Ishikawa (cell line): ENCODE results near the gene IL11RA.

Source experiments
- CEBPB ChIP-seq: IDR thresholded peaks from 2 replicates; pipeline ENCODE4 v1.6.1; 2012
- CREB1 ChIP-seq: IDR thresholded peaks from 2 replicates; pipeline ENCODE4 v1.6.1; 2012; ENCODE audit warnings: low read depth
- EGR1 ChIP-seq: IDR thresholded peaks from 2 replicates; pipeline ENCODE4 v1.6.1; 2012
- EP300 ChIP-seq: IDR thresholded peaks from 2 replicates; pipeline ENCODE4 v1.6.1; 2012; ENCODE audit warnings: borderline replicate concordance
- FOXM1 ChIP-seq: IDR thresholded peaks from 2 replicates; pipeline ENCODE4 v1.6.1; 2012; ENCODE audit warnings: low read depth, borderline replicate concordance
- NFIC ChIP-seq: IDR thresholded peaks from 2 replicates; pipeline ENCODE4 v1.6.1; 2012
- RAD21 ChIP-seq: IDR thresholded peaks from 2 replicates; pipeline ENCODE4 v1.6.1; 2012; ENCODE audit warnings: low read depth
- TAF1 ChIP-seq: IDR thresholded peaks from 2 replicates; pipeline ENCODE4 v1.6.1; 2012; ENCODE audit warnings: low read depth, mild to moderate bottlenecking
- TCF12 ChIP-seq: IDR thresholded peaks from 2 replicates; pipeline ENCODE4 v1.6.1; 2012; ENCODE audit warnings: low read depth
- TEAD4 ChIP-seq: IDR thresholded peaks from 2 replicates; pipeline ENCODE4 v1.6.1; 2012
- YY1 ChIP-seq: IDR thresholded peaks from 2 replicates; pipeline ENCODE4 v1.6.1; 2012; ENCODE audit warnings: low read depth
- ZBTB7A ChIP-seq: IDR thresholded peaks from 2 replicates; pipeline ENCODE4 v1.6.1; 2012; ENCODE audit warnings: low read depth
- TF ChIP-seq, protein P1 (sequence below): IDR thresholded peaks from 2 replicates; pipeline ENCODE4 v1.6.1; 2012
- TF ChIP-seq, protein P2 (sequence below): IDR thresholded peaks from 2 replicates; pipeline ENCODE4 v1.6.1; 2012
- TF ChIP-seq, protein P3 (sequence below): IDR thresholded peaks from 2 replicates; pipeline ENCODE4 v1.6.1; 2012; ENCODE audit warnings: low read depth, mild to moderate bottlenecking

Gene IL11RA

DNA sequence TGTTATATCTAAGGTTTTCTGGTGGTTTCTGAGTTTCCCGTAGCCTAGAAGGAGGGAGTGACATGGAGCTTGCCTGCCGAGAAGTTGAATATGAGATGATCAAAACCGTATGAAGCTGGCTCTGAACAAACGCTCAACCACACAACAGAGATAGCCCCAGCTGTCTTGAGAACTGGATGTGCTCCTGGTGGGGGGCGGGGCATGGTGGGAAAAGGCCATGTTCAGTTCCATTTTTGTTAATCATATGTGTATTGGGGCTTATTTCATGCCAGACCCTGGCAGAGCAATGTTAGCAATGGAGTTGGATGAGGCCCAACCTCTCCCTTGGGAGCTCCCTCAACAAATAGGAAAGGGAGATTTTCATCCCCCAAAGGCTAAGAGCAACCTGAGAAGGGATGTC lies 34.2 kb downstream of the IL11RA start:
- TF ChIP-seq TEAD4, result no peak
- TF ChIP-seq NFIC, result no peak
- TF ChIP-seq RAD21, result no peak
- no peak for TF ChIP-seq TAF1
- TF ChIP-seq, protein P1, sequence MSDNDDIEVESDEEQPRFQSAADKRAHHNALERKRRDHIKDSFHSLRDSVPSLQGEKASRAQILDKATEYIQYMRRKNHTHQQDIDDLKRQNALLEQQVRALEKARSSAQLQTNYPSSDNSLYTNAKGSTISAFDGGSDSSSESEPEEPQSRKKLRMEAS, result no peak

DNA sequence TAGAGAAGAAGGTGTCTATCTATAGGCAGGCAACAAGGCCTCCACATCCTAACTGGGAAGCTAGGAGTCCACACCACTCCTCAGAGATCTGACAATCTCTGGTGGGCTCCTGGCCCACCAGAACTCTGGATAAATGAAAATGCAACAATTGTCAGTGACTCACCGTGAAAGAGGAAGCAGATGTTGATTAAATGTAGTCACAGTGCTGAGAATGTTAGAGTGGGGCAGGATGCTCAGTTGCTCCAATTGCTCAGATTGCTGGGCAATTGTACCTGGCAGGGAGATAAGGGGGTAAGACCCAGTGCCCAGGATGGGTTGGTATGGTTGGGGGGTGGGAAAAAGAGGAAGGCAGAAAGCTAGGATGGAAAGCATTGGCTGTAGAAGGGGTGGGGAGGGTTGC lies 34.7 kb downstream of the IL11RA start:
- TF ChIP-seq, protein P1, result no peak
- no peak for TF ChIP-seq NFIC
- TF ChIP-seq TEAD4, result no peak
- no peak for TF ChIP-seq EGR1
- no peak for TF ChIP-seq FOXM1
- TF ChIP-seq CREB1, result no peak
- TF ChIP-seq TCF12, result no peak
- TF ChIP-seq, protein P2, sequence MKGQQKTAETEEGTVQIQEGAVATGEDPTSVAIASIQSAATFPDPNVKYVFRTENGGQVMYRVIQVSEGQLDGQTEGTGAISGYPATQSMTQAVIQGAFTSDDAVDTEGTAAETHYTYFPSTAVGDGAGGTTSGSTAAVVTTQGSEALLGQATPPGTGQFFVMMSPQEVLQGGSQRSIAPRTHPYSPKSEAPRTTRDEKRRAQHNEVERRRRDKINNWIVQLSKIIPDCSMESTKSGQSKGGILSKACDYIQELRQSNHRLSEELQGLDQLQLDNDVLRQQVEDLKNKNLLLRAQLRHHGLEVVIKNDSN, result no peak
- TF ChIP-seq YY1, result no peak
- TF ChIP-seq, protein P3, sequence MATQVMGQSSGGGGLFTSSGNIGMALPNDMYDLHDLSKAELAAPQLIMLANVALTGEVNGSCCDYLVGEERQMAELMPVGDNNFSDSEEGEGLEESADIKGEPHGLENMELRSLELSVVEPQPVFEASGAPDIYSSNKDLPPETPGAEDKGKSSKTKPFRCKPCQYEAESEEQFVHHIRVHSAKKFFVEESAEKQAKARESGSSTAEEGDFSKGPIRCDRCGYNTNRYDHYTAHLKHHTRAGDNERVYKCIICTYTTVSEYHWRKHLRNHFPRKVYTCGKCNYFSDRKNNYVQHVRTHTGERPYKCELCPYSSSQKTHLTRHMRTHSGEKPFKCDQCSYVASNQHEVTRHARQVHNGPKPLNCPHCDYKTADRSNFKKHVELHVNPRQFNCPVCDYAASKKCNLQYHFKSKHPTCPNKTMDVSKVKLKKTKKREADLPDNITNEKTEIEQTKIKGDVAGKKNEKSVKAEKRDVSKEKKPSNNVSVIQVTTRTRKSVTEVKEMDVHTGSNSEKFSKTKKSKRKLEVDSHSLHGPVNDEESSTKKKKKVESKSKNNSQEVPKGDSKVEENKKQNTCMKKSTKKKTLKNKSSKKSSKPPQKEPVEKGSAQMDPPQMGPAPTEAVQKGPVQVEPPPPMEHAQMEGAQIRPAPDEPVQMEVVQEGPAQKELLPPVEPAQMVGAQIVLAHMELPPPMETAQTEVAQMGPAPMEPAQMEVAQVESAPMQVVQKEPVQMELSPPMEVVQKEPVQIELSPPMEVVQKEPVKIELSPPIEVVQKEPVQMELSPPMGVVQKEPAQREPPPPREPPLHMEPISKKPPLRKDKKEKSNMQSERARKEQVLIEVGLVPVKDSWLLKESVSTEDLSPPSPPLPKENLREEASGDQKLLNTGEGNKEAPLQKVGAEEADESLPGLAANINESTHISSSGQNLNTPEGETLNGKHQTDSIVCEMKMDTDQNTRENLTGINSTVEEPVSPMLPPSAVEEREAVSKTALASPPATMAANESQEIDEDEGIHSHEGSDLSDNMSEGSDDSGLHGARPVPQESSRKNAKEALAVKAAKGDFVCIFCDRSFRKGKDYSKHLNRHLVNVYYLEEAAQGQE, result no peak
- TF ChIP-seq CEBPB, result no peak
- no peak for TF ChIP-seq EP300
- no peak for TF ChIP-seq RAD21
- TF ChIP-seq ZBTB7A, result no peak
- TF ChIP-seq TAF1, result no peak

DNA sequence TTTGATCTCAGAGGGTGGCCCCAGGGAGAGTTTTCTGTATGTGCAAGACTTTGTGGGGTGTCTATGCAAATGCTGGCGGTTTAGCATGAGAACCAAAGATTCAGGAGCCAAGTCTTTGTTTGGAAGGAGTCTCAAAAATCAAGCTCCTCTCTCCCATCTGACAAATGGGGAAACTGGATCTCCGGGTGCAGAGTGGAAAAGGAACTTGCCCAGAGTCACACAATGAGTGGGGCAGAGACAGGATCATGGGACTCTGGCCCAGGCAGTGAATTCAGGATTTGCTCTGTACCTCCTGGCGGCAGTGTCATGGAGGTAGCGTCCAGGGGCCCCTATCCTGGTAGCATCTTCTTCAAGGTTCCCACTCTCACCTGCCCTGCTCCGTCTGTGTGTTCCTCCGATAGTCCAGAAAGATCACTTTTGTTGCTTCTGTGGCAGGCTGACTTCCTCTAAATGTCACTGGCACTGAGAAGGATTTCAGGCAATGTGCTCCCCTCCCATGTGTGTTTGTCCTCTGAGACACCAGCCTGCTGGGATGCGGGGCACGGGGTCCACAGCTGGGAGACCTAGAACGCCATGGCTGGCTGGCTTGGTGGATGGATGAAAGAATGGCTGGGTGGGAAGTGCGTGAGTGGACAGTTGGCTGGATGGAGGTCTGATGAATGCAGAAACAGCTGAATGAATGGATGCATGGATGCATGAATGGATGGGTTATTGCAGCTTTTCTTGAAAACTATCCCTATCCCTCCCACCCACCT lies 35.5 kb downstream of the IL11RA start:
- TF ChIP-seq FOXM1, result no peak
- TF ChIP-seq, protein P1, result no peak
- TF ChIP-seq, protein P3, result no peak
- no peak for TF ChIP-seq ZBTB7A
- TF ChIP-seq CREB1, result no peak
- no peak for TF ChIP-seq RAD21
- TF ChIP-seq TAF1, result no peak
- no peak for TF ChIP-seq EGR1
- TF ChIP-seq TCF12, result no peak
- no peak for TF ChIP-seq EP300
- TF ChIP-seq TEAD4, result no peak
- TF ChIP-seq CEBPB, result no peak
- no peak for TF ChIP-seq YY1
- no peak for TF ChIP-seq NFIC
- TF ChIP-seq, protein P2, result no peak

DNA sequence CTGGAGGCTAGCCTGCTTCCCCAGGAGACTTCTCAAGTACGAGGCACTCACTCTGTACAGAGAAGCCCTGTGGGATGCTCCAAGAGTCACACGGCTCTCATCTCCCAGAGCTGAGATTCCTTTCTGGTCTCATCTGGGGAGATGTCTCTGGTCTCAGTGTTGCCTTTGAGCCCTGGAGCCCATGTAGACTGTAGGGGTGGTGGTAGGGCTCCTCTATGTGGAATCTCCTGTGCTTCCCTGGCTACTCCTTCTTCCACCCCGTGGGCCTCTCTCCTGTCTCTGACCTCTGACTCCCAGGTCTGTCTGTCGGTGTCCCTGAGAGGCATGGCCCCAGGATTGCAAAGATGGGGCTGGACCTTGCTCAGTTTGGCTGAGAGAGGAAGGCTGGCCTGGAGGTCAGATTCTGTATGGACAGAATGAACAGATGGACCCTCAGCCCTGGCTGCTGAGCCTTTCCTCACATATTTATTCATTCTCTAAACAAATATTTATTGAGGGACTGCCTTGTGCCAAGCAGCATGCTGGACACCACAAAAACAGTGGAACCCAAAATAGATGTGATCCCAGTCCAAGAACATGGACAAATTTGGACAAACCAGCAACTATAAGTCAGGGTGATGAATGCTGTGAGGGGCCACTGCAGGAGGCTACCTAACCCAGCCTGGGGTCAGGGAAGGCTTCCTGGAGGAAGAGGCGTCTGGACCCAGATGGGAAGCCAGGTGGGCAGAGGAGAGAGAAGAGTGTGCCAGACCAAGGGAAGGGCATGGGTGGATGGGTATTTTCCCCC lies 36.5 kb downstream of the IL11RA start:
- TF ChIP-seq FOXM1, result no peak
- TF ChIP-seq RAD21, result no peak
- no peak for TF ChIP-seq CEBPB
- TF ChIP-seq TEAD4, result no peak
- no peak for TF ChIP-seq CREB1
- TF ChIP-seq, protein P2, result no peak
- no peak for TF ChIP-seq EP300
- TF ChIP-seq YY1, result no peak
- no peak for TF ChIP-seq ZBTB7A
- TF ChIP-seq, protein P1, result no peak
- no peak for TF ChIP-seq TCF12
